Psoas muscle (tissue), 8 donors: ENCODE results near the gene SEC24B. TPM values are rescaled to one million over a fixed set of nuclear protein-coding genes. Genes with fewer than 3 reads are reported as not detected.

Source experiments
- ATAC-seq, 4 donors: fragments of 200-7000 bp; cut with Tn5 transposase; one replicate each; pipeline ENCODE4 v1.9.1; 2020; ENCODE audit warnings: moderate library complexity in 3 of 4, mild to moderate bottlenecking in 2 of 4
- DNase-seq, 2 donors: peaks; one replicate each; pipeline ENCODE4 v3.0.0-alpha.2; 2020
- H3K27ac ChIP-seq: fragments of 200-600 bp; one replicate; pipeline ENCODE4 v1.8.0; 2022
- H3K27me3 ChIP-seq, 3 donors: fragments of 200-600 bp in 1 of 3; one replicate each; pipeline versions ENCODE4 v1.6.1 to v1.8.0; 2013 to 2022; ENCODE audit warnings: low read length in 2 of 3, mild to moderate bottlenecking in 2 of 3, moderate library complexity in 1 of 3; ENCODE audit not compliant: insufficient read depth in 3 of 3
- H3K36me3 ChIP-seq, 2 donors: fragments of 200-600 bp in 1 of 2; one replicate each; pipeline versions ENCODE4 v1.6.1 to v1.8.0; 2013 to 2022; ENCODE audit warnings: low read depth in 1 of 2, mild to moderate bottlenecking in 1 of 2, moderate library complexity in 1 of 2; ENCODE audit not compliant: insufficient read depth in 1 of 2
- H3K4me1 ChIP-seq: fragments of 200-600 bp; one replicate; pipeline ENCODE4 v1.8.0; 2022
- H3K4me3 ChIP-seq: fragments of 200-600 bp; one replicate; pipeline ENCODE4 v1.8.0; 2022; ENCODE audit warnings: mild to moderate bottlenecking
- H3K9me3 ChIP-seq: fragments of 200-600 bp; one replicate; pipeline ENCODE4 v1.8.0; 2022
- CTCF ChIP-seq: fragments of 200-600 bp; IDR thresholded peaks from one replicate; pipeline ENCODE4 v1.8.0; 2022; ENCODE audit warnings: antibody characterized with exemption
- WGBS, 3 donors: extraction: QIAGEN DNeasy Blood & Tissue Kit; methylation state at CpG; one replicate each; pipeline versions ENCODE4 v1.1.6 to v1.1.7; 2013; 5-methylcytosine and 5-hydroxymethylcytosine counted together
- intact Hi-C, 2 donors: fragments of 100-400 bp; cut with DNase I; formaldehyde crosslinking; loops; one replicate each; pipeline versions ENCODE4 v1.11.0 to v1.14.2; 2022
- polyA plus RNA-seq, 3 donors: library from polyadenylated mRNA; stranded (reverse); fragments of 200-250 nt; gene quantifications; one replicate each; pipeline ENCODE4 v1.2.3, GENCODE V29; 2013
- total RNA-seq, 4 donors: library from RNA; stranded (reverse); fragmentation: NEBNext Ultra II Directional in 2 of 4; extraction: Animal tissue kit (Norgen Biotek cat#: 25700) in 2 of 4; gene quantifications; one replicate each; pipeline versions ENCODE4 v1.2.1 to v1.2.4, GENCODE V29; 2021 to 2023
- donor health status: healthy with polysubstance abuse.
- donor health status: DM: no; HTN: no; CAD: no; lungs with moderate emphysema.
- donor health status: Bipolar disorder and iron deficiency.
- donor health status: healthy.
- donor health status: DM: yes; HTN: yes; CAD: no.
- donor health status: DM: no; HTN: no; CAD: no.
- donor health status: DM: no; HTN: no; CAD: no.
- donor health status: DM: yes; HTN: yes; CAD: no.

Gene SEC24B
- total and polyA plus RNA-seq, 7 donors: 14.6 to 34.8 (median 30.3) TPM

GRCh38 chr4:109562457-109563239, 129.0 kb downstream of the SEC24B start:
- ATAC-seq: no peak
- Histone ChIP-seq H3K36me3 (no peaks in the 10 kb centered on the region), H3K27ac (no peak overlapping the region), H3K4me3 (no peak overlapping the region), H3K27me3 (peaks cover 0 to 17% (median 0%) of the 10 kb centered on the region in 3 donors), H3K9me3 (no peaks in the 10 kb centered on the region), H3K4me1 (peaks cover 3% of the 10 kb centered on the region)
- 92 to 97% (median 94%) methylated on average over 6 of the region's 6 CpGs for WGBS, 3 donors
- no peak for TF ChIP-seq CTCF
- intact Hi-C loops: no loop called here
- DNase-seq: no peak

- Histone ChIP-seq H3K4me1 (no peaks in the 10 kb centered on the region), H3K27me3 (no peaks in the 10 kb centered on the region), H3K36me3 (no peaks in the 10 kb centered on the region), H3K9me3 (no peaks in the 10 kb centered on the region), H3K4me3 (no peak overlapping the region), H3K27ac (no peak overlapping the region)
- 95 to 100% (median 96%) methylated on average over 3 of the region's 3 CpGs for WGBS, 3 donors
- intact Hi-C loops: no loop called here
- ATAC-seq (no peak), DNase-seq (no peak)
- no peak for TF ChIP-seq CTCF
Observed at GRCh38 chr4:109571494-109571893, 137.9 kb downstream of the SEC24B start.

- no peak for TF ChIP-seq CTCF
- H3K27ac ChIP-seq: no peak overlapping the region
- no peaks in the 10 kb centered on the region for H3K9me3 ChIP-seq
- WGBS, 3 donors: 93 to 98% (median 96%) methylated on average over 3 of the region's 3 CpGs
- ATAC-seq (no peak), DNase-seq (no peak)
- no peaks in the 10 kb centered on the region for H3K36me3 ChIP-seq
- H3K4me3 ChIP-seq: no peak overlapping the region
- intact Hi-C loops: no loop called here
- no peaks in the 10 kb centered on the region for H3K4me1 ChIP-seq
- H3K27me3 ChIP-seq: no peaks in the 10 kb centered on the region
Observed at GRCh38 chr4:109572154-109572553, 138.5 kb downstream of the SEC24B start.

- no peak overlapping the region for H3K27ac ChIP-seq
- TF ChIP-seq CTCF: no peak
- DNase-seq (no peak), ATAC-seq (no peak)
- H3K9me3 ChIP-seq: no peaks in the 10 kb centered on the region
- no peaks in the 10 kb centered on the region for H3K4me1 ChIP-seq
- intact Hi-C loops: no loop called here
- H3K27me3 ChIP-seq: no peaks in the 10 kb centered on the region
- H3K4me3 ChIP-seq: no peak overlapping the region
- 31 to 47% (median 32%) methylated on average over 6 of the region's 6 CpGs for WGBS, 3 donors
- H3K36me3 ChIP-seq: no peaks in the 10 kb centered on the region
Observed at GRCh38 chr4:109574443-109574850, 140.8 kb downstream of the SEC24B start.
